Mesendoderm (in vitro differentiated cells): ENCODE data around the gene ZDHHC19.

ENCODE experiments used
- DNase-seq: peaks from one replicate; pipeline ENCODE4 v3.0.0; 2013
- H2AK5ac ChIP-seq: 2 replicates; pipeline ENCODE4 v1.6.1; 2013; ENCODE audit warnings: low read length, inconsistent platforms
- H2BK120ac ChIP-seq: 2 replicates; pipeline ENCODE4 v1.6.1; 2013; ENCODE audit warnings: low read depth, mild to moderate bottlenecking, low read length, moderate library complexity, mixed read lengths
- H2BK15ac ChIP-seq: replicated peaks from 2 replicates; pipeline ENCODE4 v1.6.1; 2013; ENCODE audit warnings: low read depth, mild to moderate bottlenecking, moderate library complexity
- H2BK5ac ChIP-seq: 2 replicates; pipeline ENCODE4 v1.6.1; 2013; ENCODE audit warnings: low read length, inconsistent platforms
- H3K18ac ChIP-seq: 2 replicates; pipeline ENCODE4 v1.6.1; 2013; ENCODE audit warnings: mild to moderate bottlenecking, low read length, mixed read lengths
- H3K23ac ChIP-seq: one replicate; pipeline ENCODE4 v1.6.1; 2013; ENCODE audit warnings: low read length
- H3K27ac ChIP-seq: 2 replicates; pipeline ENCODE4 v1.5.1; 2013; ENCODE audit warnings: low read depth, mild to moderate bottlenecking, inconsistent platforms, low read length, moderate library complexity
- H3K27me3 ChIP-seq: 2 replicates; pipeline ENCODE4 v1.6.1; 2013; ENCODE audit warnings: low read length, control low read depth, mild to moderate bottlenecking, inconsistent platforms; ENCODE audit not compliant: insufficient read depth, poor library complexity
- H3K36me3 ChIP-seq: 2 replicates; pipeline ENCODE4 v1.6.1; 2013; ENCODE audit warnings: low read length, inconsistent platforms; ENCODE audit not compliant: control insufficient read depth, insufficient read depth
- H3K4ac ChIP-seq: one replicate; pipeline ENCODE4 v1.6.1; 2013; ENCODE audit warnings: low read depth, mild to moderate bottlenecking, low read length, moderate library complexity
- H3K4me1 ChIP-seq: 2 replicates; pipeline ENCODE4 v1.6.1; 2013; ENCODE audit warnings: low read depth, low read length, inconsistent platforms; ENCODE audit not compliant: control insufficient read depth
- H3K4me2 ChIP-seq: 2 replicates; pipeline ENCODE4 v1.6.1; 2013; ENCODE audit warnings: low read length
- H3K4me3 ChIP-seq: 2 replicates; pipeline ENCODE4 v1.5.1; 2013; ENCODE audit warnings: mild to moderate bottlenecking, low read length
- H3K56ac ChIP-seq: one replicate; pipeline ENCODE4 v1.6.1; 2013; ENCODE audit warnings: low read length
- H3K79me1 ChIP-seq: 2 replicates; pipeline ENCODE4 v1.6.1; 2013; ENCODE audit warnings: low read length, inconsistent platforms
- H3K79me2 ChIP-seq: 2 replicates; pipeline ENCODE4 v1.6.1; 2013; ENCODE audit warnings: mild to moderate bottlenecking, low read length; ENCODE audit not compliant: control insufficient read depth, insufficient read depth
- H3K9ac ChIP-seq: 2 replicates; pipeline ENCODE4 v1.6.1; 2013; ENCODE audit warnings: low read length, inconsistent platforms
- H4K5ac ChIP-seq: one replicate; pipeline ENCODE4 v1.6.1; 2013; ENCODE audit warnings: low read length
- H4K8ac ChIP-seq: one replicate; pipeline ENCODE4 v1.6.1; 2013; ENCODE audit warnings: low read depth, mild to moderate bottlenecking, control low read depth, low read length, moderate library complexity
- WGBS: extraction: QIAGEN DNeasy Blood & Tissue Kit; methylation state at CpG from one replicate; pipeline ENCODE4 v1.1.7; 2013; ENCODE audit warnings: low lambda C conversion rate, missing lambda C conversion rate; ENCODE audit not compliant: insufficient coverage; ENCODE audit errors: extremely low coverage; 5-methylcytosine and 5-hydroxymethylcytosine counted together

ZDHHC19 gene

DNA sequence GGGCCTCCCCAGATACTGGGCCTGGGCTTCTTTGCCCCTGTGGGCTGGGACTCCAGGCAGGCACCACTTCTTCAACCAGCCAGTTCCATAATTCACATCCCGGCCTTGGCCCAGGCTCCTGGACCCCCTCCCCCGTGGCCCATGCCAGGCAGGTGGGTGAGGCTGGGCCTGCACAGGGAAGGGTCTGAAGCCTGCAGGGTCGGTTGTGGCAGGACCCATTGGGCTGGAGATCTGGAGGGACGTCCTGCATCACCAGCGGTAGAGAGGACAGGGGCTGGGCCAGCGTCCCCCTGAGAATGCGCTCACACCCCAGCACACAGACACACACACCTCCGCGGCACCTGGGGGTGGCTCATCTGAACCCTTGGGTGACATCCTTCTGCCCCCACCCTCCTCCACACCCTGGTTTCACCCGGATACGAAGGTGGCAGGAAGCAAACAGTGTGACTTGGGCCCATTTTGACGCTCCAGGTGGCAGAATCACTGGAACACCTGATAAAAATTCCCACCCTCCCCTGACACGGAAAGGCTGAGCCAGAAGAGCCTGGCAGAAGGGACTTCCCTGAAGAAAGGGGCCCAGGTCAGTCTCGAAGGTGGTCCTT lies 15.4 kb downstream of the ZDHHC19 start:
- no CpG with 5 or more reads among the region's 14 CpGs for WGBS
- no peak overlapping the region for H2BK120ac ChIP-seq
- no peak overlapping the region for H2AK5ac ChIP-seq
- no peaks in the 10 kb centered on the region for H3K79me1 ChIP-seq
- no peak overlapping the region for H2BK15ac ChIP-seq
- no peak overlapping the region for H4K8ac ChIP-seq
- DNase-seq: no peak
- no peak overlapping the region for H3K27ac ChIP-seq
- no peaks in the 10 kb centered on the region for H3K36me3 ChIP-seq
- no peak overlapping the region for H3K4ac ChIP-seq
- no peak overlapping the region for H3K4me3 ChIP-seq
- H4K5ac ChIP-seq: no peak overlapping the region
- H3K9ac ChIP-seq: no peak overlapping the region
- H3K4me2 ChIP-seq: no peak overlapping the region
- no peaks in the 10 kb centered on the region for H3K79me2 ChIP-seq
- no peak overlapping the region for H3K56ac ChIP-seq
- no peak overlapping the region for H3K18ac ChIP-seq
- no peaks in the 10 kb centered on the region for H3K4me1 ChIP-seq
- no peak overlapping the region for H3K23ac ChIP-seq
- no peaks in the 10 kb centered on the region for H3K27me3 ChIP-seq
- no peak overlapping the region for H2BK5ac ChIP-seq

DNA sequence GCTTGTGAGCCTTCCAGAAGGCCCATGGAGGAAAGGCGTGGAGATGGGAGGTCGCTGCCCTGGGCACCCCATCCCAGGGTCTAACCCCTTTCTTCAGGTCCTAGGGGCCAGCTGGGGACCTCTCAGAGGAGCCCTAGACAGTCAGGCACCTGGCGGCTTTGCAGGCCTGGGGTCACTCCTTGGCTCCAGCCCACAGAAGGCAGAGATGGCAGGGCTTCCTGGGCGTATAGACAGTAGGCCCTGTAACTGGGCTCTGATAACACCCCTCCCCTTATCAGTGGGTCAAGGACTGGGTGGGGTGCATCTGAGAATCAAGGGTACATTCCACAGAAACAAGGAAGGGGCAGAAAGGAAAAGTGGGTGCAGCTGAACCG lies 16.7 kb downstream of the ZDHHC19 start:
- H2BK5ac ChIP-seq: no peak overlapping the region
- no peak overlapping the region for H3K4ac ChIP-seq
- H3K4me2 ChIP-seq: no peak overlapping the region
- no peaks in the 10 kb centered on the region for H3K27me3 ChIP-seq
- no peak overlapping the region for H2BK15ac ChIP-seq
- no peak for DNase-seq
- no peak overlapping the region for H2BK120ac ChIP-seq
- H3K36me3 ChIP-seq: no peaks in the 10 kb centered on the region
- H3K56ac ChIP-seq: peak overlapping the region; percentile 56
- no peak overlapping the region for H4K8ac ChIP-seq
- no peaks in the 10 kb centered on the region for H3K79me1 ChIP-seq
- H4K5ac ChIP-seq: no peak overlapping the region
- no CpG with 5 or more reads among the region's 5 CpGs for WGBS
- H3K9ac ChIP-seq: no peak overlapping the region
- no peak overlapping the region for H3K23ac ChIP-seq
- no peak overlapping the region for H3K18ac ChIP-seq
- H3K27ac ChIP-seq: no peak overlapping the region
- H2AK5ac ChIP-seq: no peak overlapping the region
- no peak overlapping the region for H3K4me3 ChIP-seq
- H3K79me2 ChIP-seq: no peaks in the 10 kb centered on the region
- no peaks in the 10 kb centered on the region for H3K4me1 ChIP-seq

DNA sequence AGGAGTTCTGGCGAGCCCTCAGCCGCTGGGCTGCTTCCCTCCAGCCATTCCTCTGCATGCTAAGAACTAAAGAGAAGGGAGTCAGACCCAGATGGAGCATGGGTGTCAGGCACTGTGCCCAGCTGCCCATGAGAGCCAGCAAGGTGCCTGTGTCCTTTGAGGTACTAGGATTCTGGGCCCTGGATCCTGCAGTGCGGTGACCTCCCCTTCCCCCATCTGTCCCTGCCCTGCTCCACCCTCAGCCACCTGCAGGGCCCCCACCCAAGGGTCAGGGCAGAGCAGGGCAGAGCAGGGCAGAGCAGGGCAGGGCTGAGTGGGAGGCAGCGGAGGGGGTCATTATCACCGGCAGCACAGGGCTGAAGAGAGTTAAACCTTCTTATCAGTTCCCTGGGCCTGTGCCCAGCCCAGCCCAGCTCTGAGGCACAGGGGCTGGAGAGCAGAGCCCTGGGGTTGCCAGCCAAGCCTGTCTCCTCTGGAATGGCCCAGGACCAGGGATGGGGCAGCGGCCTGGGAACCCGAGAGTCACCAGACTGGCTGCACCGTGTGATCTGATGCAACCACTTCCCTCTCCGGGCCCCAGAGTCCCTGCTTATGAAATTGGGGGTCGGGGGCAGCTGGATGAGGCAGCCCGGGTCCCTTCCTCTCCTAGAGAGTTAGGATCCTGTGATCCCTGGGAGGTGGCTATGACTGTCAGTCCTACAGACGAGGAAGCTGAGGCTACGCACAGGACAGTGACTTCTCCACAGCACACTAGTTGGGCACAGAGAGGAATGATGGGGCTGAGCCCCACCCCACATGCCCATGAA lies 17.3 kb downstream of the ZDHHC19 start:
- Histone ChIP-seq H3K18ac (no peak overlapping the region), H3K79me2 (no peaks in the 10 kb centered on the region), H2BK15ac (no peak overlapping the region), H2BK5ac (no peak overlapping the region), H3K4me2 (no peak overlapping the region), H3K79me1 (no peaks in the 10 kb centered on the region), H4K5ac (no peak overlapping the region), H3K56ac (peak overlapping the region; percentile 56), H3K4me3 (no peak overlapping the region), H3K36me3 (no peaks in the 10 kb centered on the region), H3K9ac (no peak overlapping the region), H3K4ac (no peak overlapping the region), H3K23ac (no peak overlapping the region), H2AK5ac (no peak overlapping the region), H2BK120ac (no peak overlapping the region), H3K4me1 (no peaks in the 10 kb centered on the region), H3K27me3 (no peaks in the 10 kb centered on the region), H3K27ac (no peak overlapping the region), H4K8ac (no peak overlapping the region)
- no CpG with 5 or more reads among the region's 13 CpGs for WGBS
- DNase-seq: no peak

DNA sequence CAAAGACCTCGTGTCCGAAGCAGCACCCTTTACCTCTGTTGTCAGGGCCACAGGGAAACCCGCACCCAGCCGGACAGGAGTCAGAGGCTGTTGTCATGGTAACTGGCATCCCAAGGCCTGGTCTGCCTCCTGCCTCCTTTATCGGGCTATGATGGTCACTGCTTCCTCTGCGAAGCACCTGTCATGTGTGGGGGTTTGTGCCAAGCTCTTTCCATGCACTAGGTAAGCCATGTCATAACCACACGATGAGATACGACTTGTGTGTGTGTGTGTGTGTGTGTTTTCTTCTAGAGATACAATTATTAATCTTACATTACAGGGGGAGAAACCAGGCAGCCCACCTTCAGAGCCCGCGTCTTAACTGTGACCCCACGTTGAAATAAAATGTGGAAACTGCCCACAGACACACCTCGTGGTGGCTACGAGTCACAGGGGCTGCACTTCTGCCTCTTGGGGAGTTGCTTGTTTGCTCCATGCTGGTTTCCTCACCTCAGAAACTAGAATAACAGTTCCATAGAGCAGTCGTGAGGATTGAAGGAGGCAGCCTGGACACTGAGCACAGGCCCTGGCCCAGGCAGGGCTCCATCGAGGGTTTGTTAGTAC lies 18.0 kb downstream of the ZDHHC19 start:
- WGBS: no CpG with 5 or more reads among the region's 15 CpGs
- H2AK5ac ChIP-seq: no peak overlapping the region
- no peak for DNase-seq

DNA sequence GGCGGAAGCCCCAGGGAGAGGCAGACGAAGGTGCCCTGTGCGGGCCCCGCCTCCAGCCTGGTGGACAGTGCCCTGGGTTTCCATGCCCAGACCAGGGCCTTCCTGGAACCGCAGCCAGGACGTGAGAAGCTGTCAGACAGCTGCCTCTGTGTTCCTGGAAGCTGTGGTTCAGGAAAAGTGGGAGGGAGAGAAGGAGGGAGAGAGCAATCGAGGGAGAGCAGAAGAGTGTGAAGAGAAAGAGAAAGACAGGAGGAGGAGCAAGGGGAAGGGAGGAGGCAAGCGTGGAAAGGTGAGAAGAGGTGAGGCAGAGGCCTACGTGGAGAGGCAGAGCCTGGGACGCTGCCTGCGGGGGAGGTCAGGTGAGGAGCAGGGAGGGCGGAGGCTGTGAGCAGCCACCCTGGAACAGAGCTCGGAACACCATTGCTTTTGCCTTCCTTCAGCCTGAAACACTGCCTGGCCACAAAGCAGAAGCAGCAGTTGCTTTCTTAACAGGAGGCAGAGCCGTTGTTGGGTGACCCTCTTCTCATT lies 18.6 kb downstream of the ZDHHC19 start:
- Histone ChIP-seq H3K23ac (no peak overlapping the region), H3K9ac (peak overlapping the region; percentile 12), H3K4me3 (no peak overlapping the region), H3K4me2 (no peak overlapping the region), H3K27me3 (no peaks in the 10 kb centered on the region), H2BK120ac (no peak overlapping the region), H3K79me2 (no peaks in the 10 kb centered on the region), H3K4me1 (no peaks in the 10 kb centered on the region), H2BK15ac (no peak overlapping the region), H3K36me3 (no peaks in the 10 kb centered on the region), H4K5ac (no peak overlapping the region), H3K79me1 (no peaks in the 10 kb centered on the region), H3K4ac (no peak overlapping the region), H3K27ac (no peak overlapping the region), H2BK5ac (no peak overlapping the region), H4K8ac (no peak overlapping the region), H3K18ac (no peak overlapping the region), H2AK5ac (no peak overlapping the region), H3K56ac (peak overlapping the region; percentile 25)
- DNase-seq: peak; percentile 31
- no CpG with 5 or more reads among the region's 14 CpGs for WGBS

More for the DNA sequence above, 18.0 kb downstream of the ZDHHC19 start:
- no peak overlapping the region for H3K4me3 ChIP-seq
- H3K4me1 ChIP-seq: no peaks in the 10 kb centered on the region
- H3K79me1 ChIP-seq: no peaks in the 10 kb centered on the region
- no peak overlapping the region for H3K56ac ChIP-seq
- no peak overlapping the region for H3K4me2 ChIP-seq
- H4K8ac ChIP-seq: no peak overlapping the region
- no peak overlapping the region for H2BK5ac ChIP-seq
- no peak overlapping the region for H2BK120ac ChIP-seq
- no peak overlapping the region for H3K18ac ChIP-seq
- no peak overlapping the region for H3K27ac ChIP-seq
- no peak overlapping the region for H4K5ac ChIP-seq
- no peak overlapping the region for H3K9ac ChIP-seq
- H3K36me3 ChIP-seq: no peaks in the 10 kb centered on the region
- no peaks in the 10 kb centered on the region for H3K79me2 ChIP-seq
- H3K4ac ChIP-seq: no peak overlapping the region
- no peaks in the 10 kb centered on the region for H3K27me3 ChIP-seq
- H3K23ac ChIP-seq: no peak overlapping the region
- no peak overlapping the region for H2BK15ac ChIP-seq
